CD4-positive, alpha-beta T cell treated with Interleukin-12 subunit alpha and Interleukin-12 subunit beta, for 1 hour (primary cell): Measurements from ENCODE around the gene VSIG2.

Experiments
- DNase-seq: peaks from one replicate; pipeline ENCODE4 v3.0.0-alpha.2; 2020

VSIG2 gene

DNA sequence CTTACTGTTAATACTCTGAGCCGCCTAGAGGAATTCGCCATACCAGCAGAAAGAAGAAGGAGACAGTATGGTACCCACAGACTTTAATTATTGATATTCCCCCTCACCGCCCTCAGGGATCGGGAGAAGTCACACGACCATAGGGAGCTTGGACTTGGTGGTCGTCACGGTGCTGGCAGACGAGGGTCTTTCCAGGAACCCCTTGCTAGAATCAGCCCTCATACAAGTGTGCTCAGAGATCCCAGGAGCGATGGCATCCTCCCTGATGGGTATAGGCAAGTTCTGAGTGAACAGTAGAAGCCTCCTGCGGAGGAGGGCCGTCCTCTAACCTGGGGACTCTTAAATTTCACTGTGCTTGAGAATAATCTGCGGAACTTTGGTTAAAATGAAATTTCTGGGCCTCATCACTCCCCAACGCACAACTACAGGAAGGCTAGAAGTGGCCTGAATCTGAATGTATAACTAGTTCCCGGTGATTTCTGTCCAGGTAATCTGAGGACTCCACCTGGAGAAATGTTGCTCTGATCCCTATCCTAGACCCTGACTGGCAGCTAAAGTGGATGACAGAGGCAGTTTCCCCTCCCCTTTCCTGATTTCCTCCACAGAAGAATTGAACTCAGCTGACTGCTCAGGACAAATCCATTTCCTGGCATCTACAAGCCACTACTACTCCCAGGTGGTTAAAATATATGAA is 4.5 kb downstream of the VSIG2 start:
- no peak for DNase-seq

DNA sequence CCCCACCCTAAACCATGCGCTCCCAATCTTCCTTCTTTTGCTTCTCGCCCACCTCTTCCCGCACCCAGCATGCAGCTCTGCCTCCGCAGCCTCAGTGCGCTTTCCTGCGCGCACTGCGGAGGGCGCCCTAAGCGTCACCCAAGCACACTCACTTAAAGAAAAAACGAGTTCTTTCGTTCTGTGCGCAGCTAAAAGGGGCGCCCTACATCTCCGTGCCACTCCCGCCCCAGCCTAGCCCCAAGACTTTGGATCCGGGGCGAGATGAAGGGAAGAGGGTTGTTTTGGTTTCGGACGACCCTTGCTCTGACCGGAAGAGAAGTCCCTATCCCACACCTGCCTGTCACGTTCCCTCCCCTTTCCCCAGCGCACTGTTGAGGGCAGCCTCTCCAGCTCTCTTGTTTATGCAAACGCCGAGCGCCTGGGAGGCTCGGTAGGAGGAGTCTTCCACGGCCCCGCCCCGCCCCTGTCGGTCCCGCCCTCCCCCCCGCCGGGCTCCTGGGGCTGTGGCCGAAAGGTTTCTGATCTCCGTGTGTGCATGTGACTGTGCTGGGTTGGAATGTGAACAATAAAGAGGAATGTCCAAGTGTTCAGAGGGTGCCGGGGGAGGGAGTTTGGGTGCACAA is 5.3 kb downstream of the VSIG2 start:
- peak; percentile 85 for DNase-seq

DNA sequence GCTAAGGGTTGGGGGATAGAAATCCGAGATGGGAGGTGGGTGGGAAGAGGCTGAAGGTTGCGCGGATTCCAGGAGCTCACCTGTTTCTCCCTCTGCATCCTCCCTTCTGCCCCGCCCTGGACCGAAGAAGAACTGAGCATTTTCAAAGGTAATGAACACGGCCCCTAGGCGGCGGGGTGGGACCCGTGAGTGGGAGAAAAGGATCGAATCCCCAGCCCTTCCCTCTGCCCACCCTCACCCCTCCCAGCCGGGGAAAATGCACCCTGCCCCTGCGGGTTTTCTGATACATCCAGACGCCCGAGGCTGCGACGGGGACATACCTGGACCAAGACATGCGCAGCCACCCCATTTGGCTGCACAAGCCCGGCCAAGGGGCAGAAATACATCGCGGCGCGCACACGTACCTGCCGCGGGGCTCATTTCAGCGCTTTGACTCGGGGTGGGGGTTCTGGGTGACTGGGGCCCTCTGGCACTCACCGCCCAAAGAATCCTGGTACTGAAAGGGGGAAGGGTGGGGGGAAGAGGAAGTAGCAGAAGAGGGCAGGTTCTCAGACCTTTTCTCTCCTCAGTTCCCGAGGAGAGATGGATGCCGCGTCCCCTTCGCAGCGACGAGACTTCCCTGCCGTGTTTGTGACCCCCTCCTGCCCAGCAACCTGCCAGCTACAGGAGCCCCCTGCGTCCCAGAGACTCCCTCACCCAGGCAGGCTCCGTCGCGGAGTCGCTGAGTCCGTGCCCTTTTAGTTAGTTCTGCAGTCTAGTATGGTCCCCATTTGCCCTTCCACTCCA is 6.0 kb downstream of the VSIG2 start:
- DNase-seq, result peak; percentile 33

DNA sequence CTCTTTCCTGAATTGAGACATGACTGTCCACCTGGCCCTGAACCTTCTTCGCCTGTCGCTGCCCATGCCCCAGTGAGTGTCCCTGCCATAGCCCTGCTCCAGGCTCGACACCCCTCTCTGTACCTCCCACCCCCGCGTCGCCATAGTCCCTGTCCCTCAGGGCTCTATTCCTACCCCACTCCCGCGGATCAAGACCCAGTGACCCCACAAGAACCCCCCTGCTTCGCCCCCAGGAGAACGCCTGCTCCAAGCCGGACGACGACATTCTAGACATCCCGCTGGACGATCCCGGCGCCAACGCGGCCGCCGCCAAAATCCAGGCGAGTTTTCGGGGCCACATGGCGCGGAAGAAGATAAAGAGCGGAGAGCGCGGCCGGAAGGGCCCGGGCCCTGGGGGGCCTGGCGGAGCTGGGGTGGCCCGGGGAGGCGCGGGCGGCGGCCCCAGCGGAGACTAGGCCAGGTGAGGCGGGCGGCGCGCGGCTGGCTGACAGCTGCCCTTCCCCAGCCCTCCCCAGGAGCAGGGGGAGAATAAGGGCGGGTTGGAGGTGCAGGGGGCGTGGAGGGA is 6.7 kb downstream of the VSIG2 start:
- no peak for DNase-seq

DNA sequence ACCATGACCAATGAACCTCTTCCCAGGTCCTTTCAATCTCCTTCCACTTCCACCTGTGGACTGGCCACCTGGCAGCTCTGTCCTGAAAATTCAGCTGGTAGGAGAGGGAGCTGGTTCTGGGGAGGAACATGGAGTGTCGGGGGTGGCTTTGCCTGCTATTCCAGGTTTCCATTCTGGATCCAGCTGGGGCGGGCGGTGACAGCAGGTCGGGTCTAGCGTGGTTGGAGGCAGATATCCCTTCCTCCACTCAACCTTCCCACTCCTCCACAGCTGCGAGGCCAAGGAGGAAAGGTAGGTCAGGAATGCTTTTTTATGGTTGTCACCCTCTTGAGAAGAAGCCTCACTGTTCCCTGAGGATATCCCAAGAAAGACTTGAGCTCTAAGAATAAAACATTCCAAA is 9.0 kb downstream of the VSIG2 start:
- DNase-seq, result no peak

DNA sequence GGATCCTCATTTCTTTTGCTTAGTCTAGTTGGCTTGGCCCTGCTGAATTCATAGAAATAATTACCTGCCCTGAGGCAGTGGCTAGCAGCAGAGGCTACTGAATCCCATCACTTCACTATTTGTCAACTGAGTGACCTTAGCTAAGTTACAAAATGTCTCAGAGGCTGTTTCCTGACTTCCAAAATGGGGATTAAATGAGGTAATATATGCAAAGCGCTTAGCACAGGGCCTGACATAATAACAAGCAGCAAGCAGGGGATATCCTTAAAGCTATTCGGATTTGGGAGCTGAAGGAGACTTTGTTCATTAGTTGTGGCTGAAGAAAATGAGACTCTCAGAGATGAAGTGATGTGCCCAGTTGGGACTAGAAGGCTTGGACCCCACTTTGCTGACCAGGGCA is 9.5 kb downstream of the VSIG2 start:
- no peak for DNase-seq

DNA sequence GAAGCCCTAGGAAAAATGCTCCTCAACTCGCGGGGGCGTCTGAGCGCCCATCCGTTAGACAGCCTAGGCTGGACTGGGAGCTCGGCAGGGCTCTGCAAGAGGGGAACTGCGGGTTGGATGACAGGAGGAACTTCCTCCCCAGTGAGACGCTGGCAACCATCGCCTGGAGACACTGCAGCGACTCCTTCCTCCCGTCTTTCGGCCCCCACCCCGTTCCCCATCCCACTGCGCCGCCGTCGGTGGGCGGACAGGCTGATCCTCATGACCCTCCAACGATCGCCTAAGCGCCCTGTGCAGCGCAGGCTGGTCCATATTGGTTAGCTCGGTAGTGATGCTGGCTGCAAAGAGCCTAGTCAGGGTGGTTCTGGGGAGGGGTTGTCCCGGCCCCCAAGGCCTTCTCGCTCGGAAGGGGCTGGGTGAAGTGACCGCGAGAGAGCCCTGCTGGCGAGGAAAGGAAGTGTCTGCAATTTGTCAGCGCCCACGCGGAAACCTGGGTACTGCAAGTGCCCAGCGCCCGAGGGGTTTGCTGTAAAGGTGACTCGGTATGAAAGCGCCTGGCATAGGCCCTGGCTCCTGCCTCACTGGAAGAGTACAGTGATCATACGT is 11.7 kb downstream of the VSIG2 start:
- DNase-seq, result peak; percentile 64

DNA sequence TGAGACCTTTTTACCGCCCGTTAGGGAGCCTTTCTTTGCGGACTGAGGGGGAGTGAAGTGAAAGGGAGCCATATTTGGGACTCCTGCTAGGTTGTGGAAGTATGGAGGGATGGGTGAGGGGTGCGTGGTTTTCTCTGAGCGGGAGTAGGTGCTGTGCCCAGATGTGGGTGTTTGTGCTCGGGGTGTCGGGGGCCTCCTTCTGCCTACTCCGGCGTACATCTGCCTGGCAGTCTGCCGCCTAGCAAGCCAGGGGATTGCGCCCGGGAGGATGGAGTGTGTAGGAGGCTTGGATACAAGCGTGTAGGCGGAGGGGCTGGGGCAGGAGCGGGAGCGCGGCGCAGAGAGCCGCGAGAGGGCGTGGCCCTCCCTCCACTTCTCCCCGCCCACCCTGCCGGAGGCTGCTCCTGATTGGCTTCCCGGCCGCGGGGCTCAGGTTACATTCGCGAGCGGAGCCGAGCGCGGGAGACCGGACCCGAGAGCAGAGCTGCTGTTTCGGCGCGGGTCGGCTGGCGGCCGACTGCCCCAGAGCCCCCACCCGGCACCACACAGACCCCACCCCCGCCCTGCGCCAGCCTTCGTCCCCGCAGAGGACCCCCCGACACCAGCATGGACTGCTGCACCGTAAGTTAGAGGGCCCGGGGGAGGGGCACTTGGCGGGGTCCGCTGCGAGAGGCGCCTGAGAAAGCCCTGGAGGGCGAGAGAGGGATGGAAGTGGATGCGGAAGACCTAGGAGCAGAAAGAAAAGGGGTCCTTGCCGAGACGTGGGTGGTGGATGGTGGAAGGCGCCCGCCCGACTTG is 12.4 kb downstream of the VSIG2 start, which contains the start of gene NRGN:
NRGN (plus strand) TSS at position 464 of the 798 bp plus-strand sequence; CDS start at position 607, 143 bp downstream.
- peak; percentile 85 for DNase-seq

DNA sequence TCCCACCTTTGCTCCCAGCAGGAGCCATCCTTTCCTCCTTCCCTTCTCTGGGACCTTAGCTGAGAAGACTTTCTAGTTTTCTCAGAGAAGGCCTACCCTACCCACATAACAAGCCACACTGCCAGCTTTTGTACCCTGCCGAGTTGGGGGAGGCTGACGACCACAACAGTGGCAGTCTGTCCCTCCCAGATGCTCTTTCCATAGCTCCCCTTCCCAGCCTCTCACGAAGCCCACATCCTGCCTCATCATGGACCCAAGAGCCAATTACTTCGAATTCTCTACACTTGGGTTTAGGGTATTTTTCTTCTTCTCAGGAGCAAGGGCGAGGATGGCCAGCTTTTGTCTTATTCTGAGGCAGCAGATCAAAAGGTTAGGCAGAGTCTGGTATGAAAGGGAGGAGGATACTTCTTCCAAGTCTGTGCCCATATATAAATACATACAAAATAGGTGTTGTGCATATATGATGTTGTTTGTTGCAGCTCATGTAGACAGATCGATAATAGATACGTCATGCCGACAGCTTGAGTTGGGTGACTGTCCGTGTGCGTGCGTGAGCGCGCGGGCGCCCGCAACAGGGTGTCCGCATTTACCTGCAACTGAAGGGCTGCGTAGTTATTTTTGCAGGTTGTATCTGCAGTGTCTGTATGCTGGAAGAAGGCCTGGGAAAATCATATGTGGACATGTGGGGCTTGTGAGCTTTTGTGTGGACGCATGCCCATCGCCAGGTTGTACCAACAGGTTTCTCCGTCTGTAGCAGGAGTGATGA is 13.2 kb downstream of the VSIG2 start:
- no peak for DNase-seq

DNA sequence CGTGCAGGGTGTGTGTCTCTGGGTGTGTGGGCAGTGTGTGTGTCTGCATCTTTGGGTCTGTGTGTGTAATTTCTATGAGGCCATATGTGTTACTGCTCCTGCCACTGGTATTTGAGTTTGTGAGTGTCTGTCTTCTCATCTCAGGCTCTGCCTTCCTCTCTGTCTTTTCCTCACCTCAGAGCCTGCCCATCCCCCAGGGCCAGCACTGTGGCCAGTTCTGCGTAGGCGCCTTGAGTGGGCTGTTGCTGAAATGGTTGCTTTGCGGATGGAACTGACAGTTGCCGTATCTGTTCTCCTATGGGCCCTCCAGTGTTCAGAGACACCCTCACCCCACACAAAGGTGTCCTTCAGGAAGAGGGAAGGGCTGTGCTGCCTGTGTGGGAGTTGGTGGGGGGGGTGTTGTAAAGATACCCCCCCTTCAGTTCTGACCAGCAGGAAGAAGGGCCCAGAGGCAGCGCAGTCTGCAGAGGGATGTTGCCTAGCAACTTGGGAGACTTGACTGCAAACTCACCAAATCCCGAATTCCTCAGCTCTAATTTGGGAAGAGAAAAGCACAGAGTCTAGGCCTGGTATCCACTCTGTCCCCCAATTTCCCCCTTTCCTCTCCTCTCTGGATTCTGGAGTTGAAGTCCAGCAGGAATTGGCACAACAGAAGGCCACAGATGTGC is 14.3 kb downstream of the VSIG2 start:
- no peak for DNase-seq

DNA sequence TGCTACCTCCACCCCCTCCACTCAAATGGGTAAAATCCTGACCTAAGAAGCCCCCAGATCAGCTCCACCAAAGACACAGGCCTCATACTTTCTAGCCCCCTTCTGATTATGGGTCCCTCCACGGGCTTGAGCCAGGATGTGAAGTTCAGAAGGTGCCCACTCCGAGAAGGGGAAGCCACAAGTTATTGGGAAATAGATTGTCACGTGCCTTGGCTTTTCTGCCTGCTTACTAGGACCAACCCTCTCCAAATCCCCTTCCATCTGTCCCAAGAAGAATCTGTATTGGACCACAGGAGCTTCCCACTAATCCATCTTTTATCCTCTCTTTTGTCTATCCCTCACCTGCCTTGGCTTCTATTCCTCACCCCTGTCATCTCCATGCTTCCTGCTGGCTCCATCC is 15.3 kb downstream of the VSIG2 start:
- DNase-seq, result no peak

DNA sequence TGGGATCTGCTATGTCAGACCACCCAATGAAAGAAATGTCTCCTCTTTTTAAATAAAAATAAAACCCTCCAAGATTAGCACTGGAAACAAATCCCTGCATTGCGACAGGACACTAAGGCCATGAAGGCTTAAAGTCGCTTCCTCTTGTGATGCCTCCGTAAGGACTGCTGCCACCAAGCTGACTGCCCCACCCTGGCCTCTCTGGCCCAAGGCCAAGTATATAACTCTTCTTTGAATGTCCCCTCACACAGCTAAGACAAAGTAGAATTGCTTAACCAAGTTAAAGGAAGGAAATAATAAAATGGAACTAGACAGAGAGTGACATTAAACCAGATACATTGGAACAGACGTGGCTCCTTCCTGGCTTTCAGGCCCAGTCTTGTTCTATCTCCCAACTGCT is 19.8 kb downstream of the VSIG2 start:
- no peak for DNase-seq

DNA sequence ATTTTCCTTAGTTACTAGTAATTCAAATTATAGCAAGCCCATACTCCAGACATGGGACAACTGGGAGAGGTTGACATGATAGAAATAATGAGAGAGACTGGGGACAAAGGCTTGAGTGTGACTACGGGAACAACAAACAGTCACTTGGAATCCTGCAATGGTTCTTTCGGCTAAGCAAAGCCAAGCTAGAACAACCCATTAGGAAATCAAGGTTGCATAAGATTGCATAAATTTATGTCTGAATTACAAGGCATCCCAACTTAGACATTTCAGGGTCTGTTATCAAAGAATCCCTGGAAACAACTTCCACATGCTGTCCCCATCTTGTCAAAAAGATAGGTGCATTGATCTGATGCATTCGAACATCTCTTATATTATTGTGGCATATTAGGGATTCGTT is 22.5 kb downstream of the VSIG2 start:
- DNase-seq, result no peak

DNA sequence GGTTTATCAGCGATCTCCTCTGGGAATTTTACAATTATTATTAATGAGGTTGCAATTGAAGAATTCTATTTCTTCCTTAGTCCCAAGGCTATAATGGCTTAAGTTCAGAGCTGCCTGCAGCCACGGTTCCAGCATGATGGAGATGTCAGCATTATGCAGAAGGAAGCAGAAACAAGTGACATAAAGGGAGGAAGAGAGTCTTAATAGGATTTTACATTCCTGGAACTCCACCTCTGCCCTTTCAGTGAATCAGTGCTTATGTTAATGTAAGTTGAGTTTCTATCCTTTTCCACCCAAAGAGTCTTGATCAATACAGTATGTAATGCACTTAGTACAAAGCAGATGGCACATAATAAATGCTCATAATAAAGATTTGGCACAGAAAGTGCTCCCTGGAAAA is 23.9 kb downstream of the VSIG2 start:
- no peak for DNase-seq

DNA sequence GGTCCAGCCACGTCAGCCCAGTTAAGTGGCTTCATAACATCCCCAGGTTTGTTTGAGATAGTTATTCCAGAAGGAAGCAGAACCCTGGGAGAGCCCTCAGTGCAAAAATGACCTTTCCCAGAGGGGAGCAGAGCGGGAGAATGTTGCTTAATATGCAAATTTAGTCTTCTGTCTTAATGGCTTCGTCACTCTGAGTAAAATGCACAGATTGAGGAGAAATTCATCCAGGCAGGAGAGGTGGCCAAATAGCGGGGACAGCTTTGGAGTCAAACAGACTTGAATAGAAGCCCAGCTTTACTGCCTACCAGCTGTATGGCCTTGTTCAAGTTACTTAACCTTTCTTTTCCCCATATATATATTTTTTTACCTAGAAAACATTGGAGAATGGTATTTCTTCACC is 24.6 kb downstream of the VSIG2 start:
- DNase-seq, result no peak

DNA sequence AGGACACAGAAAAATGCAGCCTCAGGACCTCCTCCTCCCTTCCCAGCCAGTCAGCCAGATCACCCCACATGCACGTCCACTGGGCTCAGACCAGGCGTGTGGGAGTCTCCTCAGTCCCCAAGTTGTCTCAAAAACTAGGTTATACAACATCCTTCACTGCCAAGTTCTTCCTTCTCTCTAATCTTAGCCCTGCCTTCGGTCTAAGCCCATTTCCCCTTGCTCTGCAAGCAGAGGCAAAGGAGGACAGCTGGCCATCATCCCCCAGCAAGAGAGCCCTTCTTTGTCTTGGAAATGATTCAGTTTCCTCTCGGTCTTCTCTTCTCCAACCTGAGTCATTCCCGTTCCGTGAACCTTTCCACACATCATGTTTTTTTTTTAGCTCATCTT is 26.3 kb downstream of the VSIG2 start:
- no peak for DNase-seq

DNA sequence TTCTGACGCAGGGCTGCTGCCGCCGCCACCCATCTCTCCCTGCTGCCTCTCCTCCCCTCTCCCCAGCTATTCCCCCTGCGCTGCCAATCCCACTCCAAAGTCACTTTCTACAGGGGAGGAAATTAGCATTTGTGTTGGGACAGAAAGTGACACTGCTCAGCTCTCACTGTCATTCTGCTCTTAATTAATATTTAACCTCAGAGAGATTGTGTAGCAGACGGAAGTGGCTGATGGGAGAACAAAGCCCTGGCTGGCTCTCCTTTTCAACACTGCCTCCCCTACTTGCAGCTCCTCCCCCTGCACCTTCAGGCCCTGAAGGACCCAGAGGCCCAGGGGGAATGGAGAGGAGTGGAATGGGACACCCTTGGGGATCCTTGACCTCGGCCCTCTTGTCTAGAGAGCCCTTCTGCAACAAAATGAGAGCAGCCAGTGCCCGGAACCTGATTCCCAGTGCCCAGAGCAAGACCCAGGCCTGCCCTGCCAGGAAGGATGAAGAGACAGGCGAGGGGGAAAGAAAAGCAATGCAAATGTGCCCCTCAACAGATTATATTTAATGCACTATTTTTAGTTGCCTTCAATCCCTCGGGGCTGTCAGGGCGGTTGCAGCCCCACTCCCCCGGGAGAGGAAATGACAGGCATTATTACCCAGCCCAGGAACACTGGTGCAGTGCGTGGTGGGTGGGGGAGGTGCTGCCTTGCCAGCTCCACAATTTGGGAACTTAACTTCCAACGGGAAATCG is 26.9 kb downstream of the VSIG2 start:
- no peak for DNase-seq

DNA sequence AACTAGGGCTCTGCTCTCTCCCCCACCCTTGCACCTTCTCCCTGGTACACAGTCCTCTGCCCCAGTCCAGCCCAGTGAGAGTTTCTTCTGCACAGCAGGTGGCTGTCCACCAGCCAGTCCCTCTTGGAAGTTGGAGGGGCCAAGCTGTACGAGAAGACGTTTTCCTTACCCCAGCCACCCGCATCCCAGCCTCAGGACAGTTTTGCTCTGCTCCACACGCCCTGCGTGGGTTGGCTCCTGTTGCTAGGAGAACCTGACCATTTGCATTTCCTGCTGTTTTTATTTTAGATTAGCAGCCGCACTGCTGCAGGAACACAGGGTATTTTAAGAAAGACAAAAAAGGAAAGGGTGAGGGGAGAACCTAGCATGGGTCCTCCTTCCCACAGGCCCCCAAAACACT is 29.9 kb downstream of the VSIG2 start:
- no peak for DNase-seq

DNA sequence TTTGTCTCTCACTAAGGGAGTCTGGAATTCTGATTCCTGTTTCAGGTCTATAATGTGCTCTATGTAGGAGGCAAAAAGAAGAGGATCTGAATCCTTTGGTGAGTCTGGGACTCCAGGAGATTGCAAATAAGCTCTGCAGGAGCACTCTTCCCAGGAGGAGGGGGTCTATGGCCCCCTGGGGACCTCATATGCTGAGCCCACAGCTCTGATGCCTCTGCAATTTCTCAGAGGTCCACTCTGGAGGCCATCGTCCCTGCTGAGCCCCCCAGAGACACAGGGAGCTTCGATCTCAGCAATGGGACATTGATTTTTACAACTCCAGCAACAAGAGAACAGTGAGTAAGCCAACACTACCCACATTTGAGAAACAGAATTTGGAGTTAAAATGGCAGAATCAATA is 32.5 kb downstream of the VSIG2 start:
- no peak for DNase-seq

DNA sequence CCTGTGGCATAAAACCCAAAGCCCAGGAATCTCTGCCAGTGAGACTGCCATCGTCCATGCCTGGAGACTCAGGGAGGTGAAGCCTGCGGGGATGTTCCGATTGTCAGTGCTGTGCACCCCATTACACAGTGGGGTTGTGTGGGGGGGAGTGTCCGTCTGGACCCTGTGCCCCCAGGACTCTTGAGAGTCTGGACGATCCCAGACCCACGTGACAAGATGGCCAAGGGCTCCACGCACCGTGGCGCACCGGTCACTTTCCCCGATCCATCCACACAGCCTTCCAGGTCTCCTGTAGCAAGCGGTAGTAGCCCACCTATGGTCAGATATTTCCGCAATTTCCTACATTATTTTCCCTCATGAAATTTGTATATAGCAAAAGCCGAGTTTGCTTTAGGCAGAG is 33.3 kb downstream of the VSIG2 start:
- DNase-seq, result no peak
